Measurements from ENCODE around the gene TRPC4.
"Not testable (repeated sequence)": the region's sequence is repeated elsewhere in the genome, so short reads cannot be mapped to it uniquely, and the experiment has no call there.

Gene TRPC4

GRCh38 chr13:37863708-37864107, 5.9 kb downstream of the TRPC4 start:
- Histone ChIP-seq H3K36me3 (ENCODE audit: control insufficient read depth in 5 of 5, insufficient read depth in 5 of 5, low read length in 5 of 5) (no peaks in the 10 kb centered on the region), H3K27me3 (ENCODE audit: control insufficient read depth in 5 of 5, insufficient read depth in 4 of 5, low read length in 5 of 5) (no peaks in the 10 kb centered on the region), H3K9me3 (ENCODE audit: control insufficient read depth in 5 of 5, low read length in 5 of 5) (no peaks in the 10 kb centered on the region), H3K9ac (ENCODE audit: low read length in 5 of 5) (no peak overlapping the region), H3K4me1 (ENCODE audit: control insufficient read depth in 5 of 5, insufficient read depth in 5 of 5, low read length in 5 of 5) (peaks cover 0 to under 1% (median 0%) of the 10 kb centered on the region in 5 donors), H3K4me3 (ENCODE audit: low read depth in 1 of 5, low read length in 5 of 5) (no peak overlapping the region), H3K27ac (ENCODE audit: low read depth, low read length) (no peak overlapping the region)

GRCh38 chr13:37835392-37835791, 34.2 kb downstream of the TRPC4 start:
- Histone ChIP-seq H3K4me3 (ENCODE audit: low read depth in 1 of 5, low read length in 5 of 5) (no peak overlapping the region), H3K27ac (ENCODE audit: low read depth, low read length) (no peak overlapping the region), H3K27me3 (ENCODE audit: control insufficient read depth in 5 of 5, insufficient read depth in 4 of 5, low read length in 5 of 5) (no peaks in the 10 kb centered on the region), H3K9me3 (ENCODE audit: control insufficient read depth in 5 of 5, low read length in 5 of 5) (no peaks in the 10 kb centered on the region), H3K4me1 (ENCODE audit: control insufficient read depth in 5 of 5, insufficient read depth in 5 of 5, low read length in 5 of 5) (no peaks in the 10 kb centered on the region), H3K36me3 (ENCODE audit: control insufficient read depth in 5 of 5, insufficient read depth in 5 of 5, low read length in 5 of 5) (no peaks in the 10 kb centered on the region), H3K9ac (ENCODE audit: low read length in 5 of 5) (no peak overlapping the region)

GRCh38 chr13:37833411-37833810, 36.2 kb downstream of the TRPC4 start:
- H3K36me3 ChIP-seq (ENCODE audit: control insufficient read depth in 5 of 5, insufficient read depth in 5 of 5, low read length in 5 of 5) = no peaks in the 10 kb centered on the region
- H3K4me3 ChIP-seq (ENCODE audit: low read depth in 1 of 5, low read length in 5 of 5) = no peak overlapping the region
- no peak overlapping the region for H3K9ac ChIP-seq (ENCODE audit: low read length in 5 of 5)
- H3K9me3 ChIP-seq (ENCODE audit: control insufficient read depth in 5 of 5, low read length in 5 of 5) = peaks cover 0 to 3% (median 0%) of the 10 kb centered on the region in 5 donors
- no peaks in the 10 kb centered on the region for H3K4me1 ChIP-seq (ENCODE audit: control insufficient read depth in 5 of 5, insufficient read depth in 5 of 5, low read length in 5 of 5)
- no peak overlapping the region for H3K27ac ChIP-seq (ENCODE audit: low read depth, low read length)
- no peaks in the 10 kb centered on the region for H3K27me3 ChIP-seq (ENCODE audit: control insufficient read depth in 5 of 5, insufficient read depth in 4 of 5, low read length in 5 of 5)

DNA sequence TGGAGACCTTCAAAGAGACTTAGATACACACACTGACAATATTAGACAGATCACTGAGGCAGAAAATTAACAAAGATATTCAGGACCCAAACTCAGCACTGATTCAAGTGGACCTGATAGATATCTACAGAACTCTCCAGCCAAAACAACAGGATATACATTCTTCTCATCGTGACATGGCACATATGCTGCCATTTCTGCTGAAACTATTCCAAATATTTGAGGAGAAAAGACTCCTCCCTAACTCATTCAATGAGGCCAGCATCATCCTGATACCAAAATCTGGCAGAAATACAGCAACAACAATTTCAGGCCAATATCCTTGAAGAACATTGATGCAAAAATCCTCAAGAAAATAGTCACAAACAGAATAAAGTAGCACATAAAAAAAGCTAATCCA, 53.3 kb downstream of the TRPC4 start:
- Histone ChIP-seq H3K4me3 (ENCODE audit: low read depth in 1 of 5, low read length in 5 of 5) (no peak overlapping the region), H3K27ac (ENCODE audit: low read depth, low read length) (no peak overlapping the region), H3K9me3 (ENCODE audit: control insufficient read depth in 5 of 5, low read length in 5 of 5) (peaks cover 0 to 20% (median 17%) of the 10 kb centered on the region in 5 donors), H3K27me3 (ENCODE audit: control insufficient read depth in 5 of 5, insufficient read depth in 4 of 5, low read length in 5 of 5) (no peaks in the 10 kb centered on the region), H3K36me3 (ENCODE audit: control insufficient read depth in 5 of 5, insufficient read depth in 5 of 5, low read length in 5 of 5) (no peaks in the 10 kb centered on the region), H3K4me1 (ENCODE audit: control insufficient read depth in 5 of 5, insufficient read depth in 5 of 5, low read length in 5 of 5) (no peaks in the 10 kb centered on the region), H3K9ac (ENCODE audit: low read length in 5 of 5) (no peak overlapping the region)

GRCh38 chr13:37811441-37811840, 58.1 kb downstream of the TRPC4 start:
- H3K9me3 ChIP-seq (ENCODE audit: control insufficient read depth in 5 of 5, low read length in 5 of 5) = peaks cover 0 to 11% (median 6%) of the 10 kb centered on the region in 5 donors
- H3K27ac ChIP-seq (ENCODE audit: low read depth, low read length) = no peak overlapping the region
- no peaks in the 10 kb centered on the region for H3K36me3 ChIP-seq (ENCODE audit: control insufficient read depth in 5 of 5, insufficient read depth in 5 of 5, low read length in 5 of 5)
- H3K27me3 ChIP-seq (ENCODE audit: control insufficient read depth in 5 of 5, insufficient read depth in 4 of 5, low read length in 5 of 5) = no peaks in the 10 kb centered on the region
- no peak overlapping the region for H3K4me3 ChIP-seq (ENCODE audit: low read depth in 1 of 5, low read length in 5 of 5)
- H3K9ac ChIP-seq (ENCODE audit: low read length in 5 of 5) = no peak overlapping the region
- H3K4me1 ChIP-seq (ENCODE audit: control insufficient read depth in 5 of 5, insufficient read depth in 5 of 5, low read length in 5 of 5) = no peaks in the 10 kb centered on the region

DNA sequence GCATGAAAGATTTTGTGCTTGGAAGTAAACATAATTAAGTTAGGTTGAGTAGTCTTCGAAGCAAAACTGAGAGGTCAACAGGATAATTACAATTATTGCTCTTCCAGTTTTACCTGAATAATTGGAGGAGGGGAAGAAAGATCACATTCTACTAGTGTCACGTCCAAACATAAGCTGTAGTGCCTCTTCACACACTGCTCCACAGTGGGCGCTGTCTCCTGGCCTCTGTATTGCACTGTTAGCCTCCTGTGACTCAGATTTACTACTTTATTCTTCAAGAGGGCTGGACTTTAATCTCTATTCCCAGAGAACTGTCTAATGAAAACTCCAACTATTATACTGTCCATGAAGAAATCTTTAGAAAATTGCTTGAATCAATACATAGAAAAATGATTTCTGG, 62.9 kb downstream of the TRPC4 start:
- Histone ChIP-seq H3K4me3 (ENCODE audit: low read depth in 1 of 5, low read length in 5 of 5) (no peak overlapping the region), H3K9ac (ENCODE audit: low read length in 5 of 5) (no peak overlapping the region), H3K27me3 (ENCODE audit: control insufficient read depth in 5 of 5, insufficient read depth in 4 of 5, low read length in 5 of 5) (no peaks in the 10 kb centered on the region), H3K36me3 (ENCODE audit: control insufficient read depth in 5 of 5, insufficient read depth in 5 of 5, low read length in 5 of 5) (no peaks in the 10 kb centered on the region), H3K9me3 (ENCODE audit: control insufficient read depth in 5 of 5, low read length in 5 of 5) (no peaks in the 10 kb centered on the region), H3K27ac (ENCODE audit: low read depth, low read length) (no peak overlapping the region), H3K4me1 (ENCODE audit: control insufficient read depth in 5 of 5, insufficient read depth in 5 of 5, low read length in 5 of 5) (no peaks in the 10 kb centered on the region)

GRCh38 chr13:37797631-37798030, 71.9 kb downstream of the TRPC4 start:
- Histone ChIP-seq H3K27me3 (ENCODE audit: control insufficient read depth in 5 of 5, insufficient read depth in 4 of 5, low read length in 5 of 5) (no peaks in the 10 kb centered on the region), H3K9me3 (ENCODE audit: control insufficient read depth in 5 of 5, low read length in 5 of 5) (no peaks in the 10 kb centered on the region), H3K4me3 (ENCODE audit: low read depth in 1 of 5, low read length in 5 of 5) (no peak overlapping the region), H3K36me3 (ENCODE audit: control insufficient read depth in 5 of 5, insufficient read depth in 5 of 5, low read length in 5 of 5) (no peaks in the 10 kb centered on the region), H3K9ac (ENCODE audit: low read length in 5 of 5) (no peak overlapping the region), H3K27ac (ENCODE audit: low read depth, low read length) (no peak overlapping the region), H3K4me1 (ENCODE audit: control insufficient read depth in 5 of 5, insufficient read depth in 5 of 5, low read length in 5 of 5) (peaks cover 0 to 5% (median 0%) of the 10 kb centered on the region in 5 donors)

DNA sequence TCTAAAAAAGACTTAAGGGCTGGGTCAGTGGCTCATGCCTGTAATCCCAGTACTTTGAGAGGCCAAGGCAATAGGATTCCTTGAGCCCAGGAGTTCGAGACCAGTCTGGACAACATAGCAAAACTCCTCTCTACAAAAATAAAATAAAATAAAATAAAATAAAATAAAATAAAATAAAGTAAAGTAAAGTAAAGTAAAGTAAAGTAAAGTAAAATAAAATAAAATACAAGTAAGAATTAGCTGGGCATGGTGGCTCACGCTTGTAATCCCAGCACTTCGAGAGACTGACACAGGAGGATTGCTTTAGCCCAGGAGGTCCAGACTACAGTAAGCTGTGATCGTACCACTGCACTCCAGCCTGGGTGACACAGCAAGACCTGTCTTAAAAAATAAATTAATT, 72.8 kb downstream of the TRPC4 start:
- not testable (repeated sequence) for H3K9ac ChIP-seq (ENCODE audit: low read length in 5 of 5); H3K9me3 ChIP-seq (ENCODE audit: control insufficient read depth in 5 of 5, low read length in 5 of 5)

GRCh38 chr13:37795326-37795725, 74.2 kb downstream of the TRPC4 start:
- peaks cover 0 to 5% (median 0%) of the 10 kb centered on the region in 5 donors for H3K4me1 ChIP-seq (ENCODE audit: control insufficient read depth in 5 of 5, insufficient read depth in 5 of 5, low read length in 5 of 5)
- H3K9me3 ChIP-seq (ENCODE audit: control insufficient read depth in 5 of 5, low read length in 5 of 5) = no peaks in the 10 kb centered on the region
- H3K4me3 ChIP-seq (ENCODE audit: low read depth in 1 of 5, low read length in 5 of 5) = no peak overlapping the region
- H3K9ac ChIP-seq (ENCODE audit: low read length in 5 of 5) = no peak overlapping the region
- H3K27ac ChIP-seq (ENCODE audit: low read depth, low read length) = no peak overlapping the region
- no peaks in the 10 kb centered on the region for H3K36me3 ChIP-seq (ENCODE audit: control insufficient read depth in 5 of 5, insufficient read depth in 5 of 5, low read length in 5 of 5)
- H3K27me3 ChIP-seq (ENCODE audit: control insufficient read depth in 5 of 5, insufficient read depth in 4 of 5, low read length in 5 of 5) = no peaks in the 10 kb centered on the region

More for the DNA sequence above, 72.8 kb downstream of the TRPC4 start:
- not testable (repeated sequence) for H3K4me3 ChIP-seq (ENCODE audit: low read depth in 1 of 5, low read length in 5 of 5); H3K4me1 ChIP-seq (ENCODE audit: control insufficient read depth in 5 of 5, insufficient read depth in 5 of 5, low read length in 5 of 5); H3K27ac ChIP-seq (ENCODE audit: low read depth, low read length); H3K27me3 ChIP-seq (ENCODE audit: control insufficient read depth in 5 of 5, insufficient read depth in 4 of 5, low read length in 5 of 5); H3K36me3 ChIP-seq (ENCODE audit: control insufficient read depth in 5 of 5, insufficient read depth in 5 of 5, low read length in 5 of 5)

GRCh38 chr13:37791699-37792098, 77.9 kb downstream of the TRPC4 start:
- Histone ChIP-seq H3K27ac (ENCODE audit: low read depth, low read length) (no peak overlapping the region), H3K9me3 (ENCODE audit: control insufficient read depth in 5 of 5, low read length in 5 of 5) (no peaks in the 10 kb centered on the region), H3K9ac (ENCODE audit: low read length in 5 of 5) (no peak overlapping the region), H3K36me3 (ENCODE audit: control insufficient read depth in 5 of 5, insufficient read depth in 5 of 5, low read length in 5 of 5) (no peaks in the 10 kb centered on the region), H3K4me3 (ENCODE audit: low read depth in 1 of 5, low read length in 5 of 5) (no peak overlapping the region), H3K4me1 (ENCODE audit: control insufficient read depth in 5 of 5, insufficient read depth in 5 of 5, low read length in 5 of 5) (no peaks in the 10 kb centered on the region), H3K27me3 (ENCODE audit: control insufficient read depth in 5 of 5, insufficient read depth in 4 of 5, low read length in 5 of 5) (no peaks in the 10 kb centered on the region)

- Histone ChIP-seq H3K27ac (ENCODE audit: low read depth, low read length) (no peak overlapping the region), H3K9ac (ENCODE audit: low read length in 5 of 5) (no peak overlapping the region), H3K9me3 (ENCODE audit: control insufficient read depth in 5 of 5, low read length in 5 of 5) (no peaks in the 10 kb centered on the region), H3K27me3 (ENCODE audit: control insufficient read depth in 5 of 5, insufficient read depth in 4 of 5, low read length in 5 of 5) (no peaks in the 10 kb centered on the region), H3K4me3 (ENCODE audit: low read depth in 1 of 5, low read length in 5 of 5) (no peak overlapping the region), H3K4me1 (ENCODE audit: control insufficient read depth in 5 of 5, insufficient read depth in 5 of 5, low read length in 5 of 5) (no peaks in the 10 kb centered on the region), H3K36me3 (ENCODE audit: control insufficient read depth in 5 of 5, insufficient read depth in 5 of 5, low read length in 5 of 5) (no peaks in the 10 kb centered on the region)
Measured at GRCh38 chr13:37788346-37788745, 81.2 kb downstream of the TRPC4 start.
